Activated CD8-positive, alpha-beta T cell treated with anti-CD3 and anti-CD28 coated beads for 36 hours (primary cell): ENCODE data around the gene KCNQ5. TPM values are rescaled to one million over a fixed set of nuclear protein-coding genes. Genes with fewer than 3 reads are reported as not detected.

ENCODE experiments used
- ATAC-seq: fragments of 200-7000 bp; cut with Tn5 transposase; one replicate; pipeline ENCODE4 v1.10.0; 2021; ENCODE audit warnings: mild to moderate bottlenecking, moderate library complexity
- CTCF ChIA-PET: fragments of 350-600 bp; sonication (Branson Sonifier 250); formaldehyde crosslinking; loops from one replicate; lab custom pipeline; 2021; ENCODE audit warnings: antibody characterized with exemption; lab: Charles Lee
- POLR2A ChIA-PET: fragments of 350-600 bp; sonication (Branson Sonifier 250); formaldehyde crosslinking; loops from one replicate; lab custom pipeline; 2021; ENCODE audit warnings: antibody characterized with exemption; lab: Charles Lee
- DNase-seq: peaks from one replicate; pipeline ENCODE4 v3.0.0-alpha.2; 2020
- H3K27ac Mint-ChIP-seq: one replicate; pipeline ENCODE4 v1.8.0; 2021; ENCODE audit warnings: mild to moderate bottlenecking, mixed read lengths
- H3K27me3 Mint-ChIP-seq: one replicate; pipeline ENCODE4 v1.8.0; 2021; ENCODE audit warnings: mixed read lengths
- H3K36me3 Mint-ChIP-seq: one replicate; pipeline ENCODE4 v1.8.0; 2021; ENCODE audit warnings: low read depth, mixed read lengths
- H3K4me1 Mint-ChIP-seq: one replicate; pipeline ENCODE4 v1.8.0; 2021; ENCODE audit warnings: low read depth, mixed read lengths
- H3K4me3 Mint-ChIP-seq: one replicate; pipeline ENCODE4 v1.8.0; 2021; ENCODE audit warnings: mild to moderate bottlenecking, moderate library complexity, mixed read lengths
- H3K9me3 Mint-ChIP-seq: one replicate; pipeline ENCODE4 v1.8.0; 2021; ENCODE audit warnings: mixed read lengths
- intact Hi-C: fragments of 100-400 bp; cut with micrococcal nuclease; formaldehyde crosslinking; loops from one replicate; pipeline ENCODE4 v1.10.0; 2022
- total RNA-seq, 2 experiments: library from RNA; stranded (reverse); gene quantifications; one replicate each; pipeline ENCODE4 v1.2.3, GENCODE V29; 2021
- TF ChIP-seq, protein P1 (sequence below): fragments of 200-600 bp; IDR thresholded peaks from one replicate; pipeline ENCODE4 v1.8.0; 2022; ENCODE audit warnings: antibody characterized with exemption, mild to moderate bottlenecking

The KCNQ5 gene
- total RNA-seq, 2 experiments from 2014 or later: 14.6 to 14.9 TPM

DNA sequence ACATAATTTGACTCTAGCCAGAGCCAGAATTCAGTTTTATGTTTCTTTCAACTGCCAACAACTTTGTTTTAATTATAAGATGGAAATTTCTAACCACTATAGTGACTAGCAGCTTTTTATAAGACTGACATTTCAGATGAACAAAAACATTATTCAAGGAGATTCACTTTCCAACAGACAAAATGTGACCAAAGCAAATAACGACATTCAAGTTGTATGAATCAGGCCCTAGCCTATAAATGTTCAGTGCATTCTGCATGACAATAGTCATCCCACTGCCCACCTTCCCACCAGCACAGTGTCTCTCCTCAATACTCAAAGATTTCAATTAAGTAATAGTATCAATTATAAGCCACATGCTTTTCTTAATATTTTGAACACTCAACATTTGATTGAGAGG, 402.7 kb downstream of the KCNQ5 start:
- Mint-ChIP-seq H3K4me1 (no peaks in the 10 kb centered on the region), H3K27me3 (no peaks in the 10 kb centered on the region), H3K27ac (no peak overlapping the region), H3K9me3 (no peaks in the 10 kb centered on the region), H3K36me3 (no peaks in the 10 kb centered on the region), H3K4me3 (no peak overlapping the region)
- ChIA-PET POLR2A (no interaction called here), CTCF (no interaction called here)
- DNase-seq: no peak
- TF ChIP-seq, protein P1, sequence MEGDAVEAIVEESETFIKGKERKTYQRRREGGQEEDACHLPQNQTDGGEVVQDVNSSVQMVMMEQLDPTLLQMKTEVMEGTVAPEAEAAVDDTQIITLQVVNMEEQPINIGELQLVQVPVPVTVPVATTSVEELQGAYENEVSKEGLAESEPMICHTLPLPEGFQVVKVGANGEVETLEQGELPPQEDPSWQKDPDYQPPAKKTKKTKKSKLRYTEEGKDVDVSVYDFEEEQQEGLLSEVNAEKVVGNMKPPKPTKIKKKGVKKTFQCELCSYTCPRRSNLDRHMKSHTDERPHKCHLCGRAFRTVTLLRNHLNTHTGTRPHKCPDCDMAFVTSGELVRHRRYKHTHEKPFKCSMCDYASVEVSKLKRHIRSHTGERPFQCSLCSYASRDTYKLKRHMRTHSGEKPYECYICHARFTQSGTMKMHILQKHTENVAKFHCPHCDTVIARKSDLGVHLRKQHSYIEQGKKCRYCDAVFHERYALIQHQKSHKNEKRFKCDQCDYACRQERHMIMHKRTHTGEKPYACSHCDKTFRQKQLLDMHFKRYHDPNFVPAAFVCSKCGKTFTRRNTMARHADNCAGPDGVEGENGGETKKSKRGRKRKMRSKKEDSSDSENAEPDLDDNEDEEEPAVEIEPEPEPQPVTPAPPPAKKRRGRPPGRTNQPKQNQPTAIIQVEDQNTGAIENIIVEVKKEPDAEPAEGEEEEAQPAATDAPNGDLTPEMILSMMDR: no peak
- intact Hi-C loops: no loop called here
- ATAC-seq: no peak

DNA sequence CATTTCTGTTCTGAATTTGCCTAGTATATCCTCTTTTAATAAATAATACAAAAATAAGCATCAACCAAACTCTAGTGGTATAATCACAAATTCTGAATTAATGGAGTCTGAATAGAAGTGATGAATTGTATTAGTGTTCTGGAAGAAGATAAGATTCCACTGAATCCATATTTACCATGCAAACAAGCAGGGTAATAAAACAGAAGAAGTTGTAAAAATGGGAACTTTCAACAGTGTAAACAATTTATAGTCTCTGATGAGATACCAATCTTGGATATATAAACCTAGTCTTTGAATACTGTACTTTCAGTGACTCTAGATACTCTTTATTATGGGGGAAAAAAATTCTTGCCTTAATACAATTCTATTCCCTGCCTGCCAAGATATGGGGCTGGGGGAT, 405.8 kb downstream of the KCNQ5 start:
- ChIA-PET CTCF (no interaction called here), POLR2A (no interaction called here)
- Mint-ChIP-seq H3K4me1 (peaks cover 7% of the 10 kb centered on the region), H3K27me3 (no peaks in the 10 kb centered on the region), H3K36me3 (no peaks in the 10 kb centered on the region), H3K9me3 (no peaks in the 10 kb centered on the region), H3K27ac (no peak overlapping the region), H3K4me3 (no peak overlapping the region)
- intact Hi-C loops: no loop called here
- ATAC-seq (no peak), DNase-seq (no peak)
- TF ChIP-seq, protein P1: no peak

DNA sequence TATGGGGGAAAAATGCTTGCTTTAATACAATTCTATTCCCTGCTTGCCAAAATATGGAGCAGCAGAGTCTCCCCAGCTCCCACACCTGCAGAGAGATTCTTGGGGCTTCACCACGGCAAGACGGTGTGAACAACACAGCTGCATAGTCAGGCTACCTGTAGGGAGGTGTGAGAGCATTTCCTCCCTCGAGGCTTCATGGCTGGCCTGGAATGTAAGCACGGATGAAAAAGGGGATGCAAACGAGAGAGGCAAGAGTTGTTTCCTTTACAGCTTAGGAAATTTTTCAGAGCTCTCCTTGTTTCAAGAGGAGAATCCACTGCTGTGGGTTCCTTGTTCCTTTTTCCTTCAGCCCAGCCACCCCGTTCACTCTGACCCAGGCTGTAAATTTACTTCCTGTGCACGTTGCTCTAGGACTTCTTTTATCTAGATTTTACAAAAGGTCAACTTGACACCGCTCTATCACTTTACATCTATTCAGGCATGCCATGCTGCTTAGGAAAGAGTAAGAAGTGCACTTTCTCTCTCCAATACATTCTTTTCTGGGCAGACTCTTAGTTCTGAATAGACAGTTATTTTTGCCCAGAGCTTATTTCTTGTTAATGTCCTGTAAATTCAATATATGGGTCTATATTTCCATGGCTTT, 406.4 kb downstream of the KCNQ5 start:
- DNase-seq (no peak), ATAC-seq (no peak)
- Mint-ChIP-seq H3K27me3 (no peaks in the 10 kb centered on the region), H3K27ac (no peak overlapping the region), H3K9me3 (no peaks in the 10 kb centered on the region), H3K4me3 (no peak overlapping the region), H3K36me3 (no peaks in the 10 kb centered on the region), H3K4me1 (peaks cover 8% of the 10 kb centered on the region)
- intact Hi-C loops: no loop called here
- ChIA-PET CTCF (no interaction called here), POLR2A (no interaction called here)
- TF ChIP-seq, protein P1: no peak

DNA sequence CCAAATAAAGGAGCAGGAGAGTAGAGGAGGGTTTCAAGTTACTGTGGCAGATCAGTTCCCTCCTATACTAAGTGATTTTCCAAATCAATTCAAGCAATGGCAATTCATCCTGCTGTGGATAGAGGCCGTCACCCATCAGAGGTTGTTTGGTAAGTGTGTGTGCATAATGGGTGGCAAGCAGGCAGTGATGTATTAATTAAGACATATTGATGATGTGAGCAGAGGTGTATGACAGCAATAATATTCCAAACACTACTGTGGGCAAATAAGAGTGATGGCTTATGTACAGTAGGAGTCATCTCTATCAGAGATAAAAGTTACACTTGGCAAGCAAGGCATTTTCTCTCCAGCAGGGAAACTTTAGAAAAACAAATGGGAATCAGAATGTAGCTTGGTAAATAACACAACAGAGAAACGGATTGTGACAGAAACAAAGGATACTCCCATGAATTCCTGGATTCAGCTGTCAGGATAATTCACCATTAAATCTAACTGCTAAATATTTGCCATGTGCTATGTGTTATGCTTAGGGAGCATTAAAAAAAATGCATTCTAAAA, 407.1 kb downstream of the KCNQ5 start:
- TF ChIP-seq, protein P1: no peak
- no peak for DNase-seq
- Mint-ChIP-seq H3K27ac (no peak overlapping the region), H3K4me3 (no peak overlapping the region), H3K9me3 (no peaks in the 10 kb centered on the region), H3K4me1 (peaks cover 8% of the 10 kb centered on the region), H3K36me3 (no peaks in the 10 kb centered on the region), H3K27me3 (no peaks in the 10 kb centered on the region)
- no peak for ATAC-seq
- ChIA-PET POLR2A (no interaction called here), CTCF (no interaction called here)
- intact Hi-C loops: no loop called here

DNA sequence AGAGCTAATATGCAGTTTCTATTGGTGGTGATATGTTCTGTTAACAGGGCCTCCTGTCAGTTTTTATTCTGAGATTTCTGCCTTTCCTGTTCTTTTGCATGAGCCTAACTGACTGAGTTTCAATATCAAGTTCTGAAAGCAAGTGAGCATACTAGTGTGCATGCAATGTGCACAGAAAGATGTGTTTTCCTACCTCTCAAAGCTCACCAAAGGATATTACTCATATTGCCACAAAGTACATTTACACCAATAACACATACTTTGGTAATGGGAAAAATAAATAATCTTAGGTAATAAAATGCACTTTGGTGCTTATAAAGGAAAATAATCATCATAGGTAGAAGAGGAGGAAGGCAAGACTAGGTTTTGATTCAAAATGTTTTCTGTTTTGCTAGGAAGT, 408.4 kb downstream of the KCNQ5 start:
- POLR2A ChIA-PET: interaction anchor here (1.3 kb wide), 1 partner anchor 15 kb away, joined by 3 read pairs; no protein-coding TSS in a partner anchor
- Mint-ChIP-seq H3K36me3 (no peaks in the 10 kb centered on the region), H3K4me1 (peaks cover 8% of the 10 kb centered on the region), H3K27me3 (no peaks in the 10 kb centered on the region), H3K27ac (no peak overlapping the region), H3K4me3 (no peak overlapping the region), H3K9me3 (no peaks in the 10 kb centered on the region)
- DNase-seq (no peak), ATAC-seq (no peak)
- TF ChIP-seq, protein P1: no peak
- intact Hi-C loops: no loop called here
- CTCF ChIA-PET: no interaction called here
